ENCODE measurements around the gene POU2F2.
"Not testable (repeated sequence)": the region's sequence is repeated elsewhere in the genome, so short reads cannot be mapped to it uniquely, and the experiment has no call there.

POU2F2 gene

GRCh38 chr19:42124386-42124901 lies 7.8 kb downstream of the POU2F2 start:
- no peak for DNase-seq

- no peak for DNase-seq
Observed at GRCh38 chr19:42123765-42124164, 8.5 kb downstream of the POU2F2 start.

DNA sequence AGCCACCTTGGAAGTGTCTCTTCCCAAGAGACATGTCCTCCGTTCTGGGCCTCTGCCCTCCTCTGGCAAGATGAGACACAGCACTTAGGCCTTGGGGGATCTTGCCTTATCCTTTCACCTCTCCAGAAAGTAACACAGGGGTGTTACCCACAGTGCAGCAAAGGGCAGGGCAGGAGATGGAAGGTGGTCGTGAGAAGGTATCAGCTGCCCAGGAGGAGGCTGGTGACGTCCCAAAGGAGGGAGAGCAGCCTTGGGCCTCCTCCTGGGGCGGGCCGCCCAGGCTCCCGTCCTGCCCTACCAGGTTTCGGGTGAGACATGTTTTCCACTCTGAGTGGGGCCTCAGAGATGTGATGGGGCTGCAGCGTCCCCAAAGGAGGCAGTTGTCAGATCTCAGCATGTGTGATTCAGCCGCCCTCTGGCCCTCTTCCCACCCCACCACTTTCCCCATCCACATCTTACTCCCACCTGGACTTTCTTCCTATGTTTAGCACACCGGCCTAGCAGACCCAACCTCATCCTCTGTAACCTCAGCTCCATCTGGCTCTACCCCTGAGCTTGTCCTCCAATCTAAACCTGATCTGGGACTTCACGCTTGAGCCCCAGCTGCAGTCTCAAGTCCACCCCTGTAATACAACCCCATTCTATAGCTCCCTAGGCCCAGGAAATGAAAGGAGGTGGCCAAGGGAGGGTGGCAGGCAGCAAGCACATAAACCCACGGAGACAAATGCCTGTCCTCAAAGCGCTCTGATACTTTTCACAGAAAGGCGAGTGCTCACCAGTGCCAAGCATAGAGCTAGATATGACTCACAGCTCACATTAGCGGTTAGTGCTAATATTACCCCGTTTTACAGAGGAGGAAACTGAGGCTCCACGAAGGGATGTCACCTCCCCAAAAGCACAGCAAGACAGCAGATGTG lies 9.3 kb downstream of the POU2F2 start:
- no peak for DNase-seq

- DNase-seq = no peak
Observed at GRCh38 chr19:42121656-42122069, 10.6 kb downstream of the POU2F2 start.

DNA sequence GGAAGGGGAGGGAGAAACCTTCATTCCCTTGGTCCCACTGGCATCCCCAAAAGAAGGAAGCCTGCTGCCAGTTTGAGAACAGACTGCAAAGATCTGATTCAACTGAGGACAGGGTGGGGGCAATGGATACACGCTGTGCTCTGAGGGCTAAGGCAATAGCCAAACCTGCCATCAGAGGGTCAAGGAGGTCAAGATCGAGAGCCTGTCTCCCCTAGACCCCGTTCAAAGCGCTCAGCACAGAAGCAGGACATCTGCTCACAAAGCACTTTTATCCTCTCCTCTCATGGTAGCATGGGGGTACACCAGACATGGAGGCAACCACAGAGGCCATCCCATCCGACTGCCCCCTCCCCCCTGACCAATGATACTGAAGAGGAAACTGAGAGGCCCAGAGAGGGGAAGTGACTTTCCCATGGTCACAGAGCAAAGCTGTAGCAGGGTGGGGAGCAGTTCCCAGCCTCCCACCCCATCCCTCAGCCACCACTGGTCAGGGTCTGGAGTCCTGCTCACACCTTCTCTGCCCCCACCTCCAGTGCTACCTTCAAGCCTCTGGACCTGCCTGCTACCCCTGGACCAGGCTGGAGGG lies 11.1 kb downstream of the POU2F2 start:
- no peak for DNase-seq

GRCh38 chr19:42120276-42120980 lies 11.8 kb downstream of the POU2F2 start:
- DNase-seq = no peak

DNA sequence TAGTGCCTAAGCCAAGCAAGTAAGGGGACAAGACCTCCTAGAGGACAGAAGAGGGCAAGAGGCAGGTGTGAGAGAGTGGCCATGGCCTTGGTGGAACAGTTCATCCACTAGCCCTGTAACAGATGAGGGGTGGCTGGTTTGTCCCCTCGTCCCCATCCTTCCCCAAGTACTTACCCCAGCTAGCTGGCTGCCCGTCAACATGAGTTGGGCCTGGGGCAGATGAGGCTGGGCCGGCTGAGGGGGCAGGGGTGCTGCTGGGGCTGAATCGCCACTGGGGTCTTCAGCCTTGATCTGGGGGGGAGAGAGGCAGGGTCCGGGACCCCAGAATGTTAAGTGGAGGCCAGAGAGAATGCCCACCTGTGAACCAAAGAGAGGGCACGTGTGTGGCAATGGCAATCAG lies 15.2 kb downstream of the POU2F2 start:
- DNase-seq = no peak

GRCh38 chr19:42116308-42117075 lies 15.8 kb downstream of the POU2F2 start:
- no peak for DNase-seq

GRCh38 chr19:42115705-42116104 lies 16.5 kb downstream of the POU2F2 start:
- no peak for DNase-seq

DNA sequence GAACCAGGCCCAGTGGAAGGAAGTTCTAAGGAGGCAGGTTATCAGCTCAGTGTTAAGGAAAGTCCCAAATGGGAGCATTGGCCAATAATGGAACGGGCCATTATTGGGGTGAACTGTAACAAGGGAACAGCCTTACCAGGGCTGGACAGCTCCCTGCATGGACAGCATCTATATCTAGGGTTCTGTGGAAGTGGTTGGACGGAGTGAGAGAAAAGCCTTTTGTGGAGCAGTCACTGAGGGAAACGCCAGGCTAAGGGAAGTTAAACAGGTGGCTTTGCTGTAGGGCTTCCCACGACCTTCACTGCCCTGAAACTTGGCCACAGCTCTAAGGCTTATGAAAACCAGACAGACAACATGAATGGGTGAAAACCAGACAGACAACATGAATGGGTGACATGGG lies 17.0 kb downstream of the POU2F2 start:
- no peak for DNase-seq

DNA sequence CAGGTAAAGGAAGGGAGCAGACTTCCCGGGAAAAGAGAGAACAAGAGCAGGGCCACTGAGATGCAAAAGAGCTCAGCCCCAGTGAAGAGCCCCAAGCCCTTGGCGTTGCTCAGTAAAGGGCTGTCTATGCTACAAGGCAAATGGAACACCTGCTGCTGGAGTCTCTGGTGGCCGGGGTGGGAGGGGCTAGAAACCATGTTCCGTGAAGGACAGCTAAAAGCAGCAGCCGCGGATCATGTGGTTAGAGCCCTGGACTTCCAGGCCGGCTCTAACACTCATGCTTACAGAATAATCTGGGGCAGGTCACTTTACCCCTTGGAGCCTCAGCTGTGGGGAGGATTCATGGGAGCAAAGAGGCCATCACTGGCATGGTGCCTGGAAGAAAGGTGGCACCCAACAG lies 17.8 kb downstream of the POU2F2 start:
- DNase-seq = no peak

GRCh38 chr19:42113641-42114348 lies 18.5 kb downstream of the POU2F2 start:
- DNase-seq = no peak

- no peak for DNase-seq
Observed at GRCh38 chr19:42111811-42112210, 20.4 kb downstream of the POU2F2 start.

GRCh38 chr19:42111384-42111783 lies 20.9 kb downstream of the POU2F2 start:
- no peak for DNase-seq

DNA sequence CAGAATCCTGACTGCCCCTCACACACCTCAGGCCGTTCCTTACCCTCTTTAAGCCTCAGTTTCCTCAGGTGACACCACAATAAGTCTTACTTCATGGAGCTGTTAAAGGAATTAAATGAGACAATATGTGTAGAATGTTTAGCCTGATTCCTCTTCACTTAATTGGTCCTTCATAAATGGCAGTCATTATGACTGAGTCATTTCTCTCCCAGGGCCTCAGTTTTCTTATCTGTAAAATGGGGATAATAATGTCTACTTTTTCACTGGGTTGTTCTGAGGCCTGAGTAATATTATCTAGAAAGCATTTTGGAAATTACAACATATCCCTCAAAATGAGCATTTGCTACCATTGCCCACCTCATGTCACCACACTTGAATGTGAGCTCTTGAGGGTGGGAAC lies 21.6 kb downstream of the POU2F2 start:
- no peak for DNase-seq

- DNase-seq = no peak
Observed at GRCh38 chr19:42109896-42110295, 22.4 kb downstream of the POU2F2 start.

- DNase-seq = peak; percentile 88
Observed at GRCh38 chr19:42108527-42109389, 23.5 kb downstream of the POU2F2 start.

DNA sequence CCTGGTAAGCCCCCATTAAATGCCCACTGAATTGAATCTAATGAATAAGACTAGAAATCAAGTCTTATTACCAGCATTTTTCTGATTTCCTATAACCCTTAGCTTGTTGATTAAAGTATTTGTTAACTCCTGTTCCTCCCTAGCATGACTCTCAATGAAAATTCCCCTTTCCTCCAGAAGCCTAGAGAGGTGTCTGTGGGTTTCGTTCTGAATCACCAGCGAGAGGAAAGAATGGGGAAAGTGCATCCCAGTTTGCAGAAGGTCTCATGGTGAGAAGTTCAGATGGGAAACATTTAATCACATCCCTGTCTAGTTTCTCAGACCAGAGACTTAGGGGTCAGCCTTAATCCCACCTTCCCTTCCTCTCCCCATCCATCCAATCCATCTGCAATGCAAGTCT lies 26.9 kb downstream of the POU2F2 start:
- no peak for DNase-seq

DNA sequence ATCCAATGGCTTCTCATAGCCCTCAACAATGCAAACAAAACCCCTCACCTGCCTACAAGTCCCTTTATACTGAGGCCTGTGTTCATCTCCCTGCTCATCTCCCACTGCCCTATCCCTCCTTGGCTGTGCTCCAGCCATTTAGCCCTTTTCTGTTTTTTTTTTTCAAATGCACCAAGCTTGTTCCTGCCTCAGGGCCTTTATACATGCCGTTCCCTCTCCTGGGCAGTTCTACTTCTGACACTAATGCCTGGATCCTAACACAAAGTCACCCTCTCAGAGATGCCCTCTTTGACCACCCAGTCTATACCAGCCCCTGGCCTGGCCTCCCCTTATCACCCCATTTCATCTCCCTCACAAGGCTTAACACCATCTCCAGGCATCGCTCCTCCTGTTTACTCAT lies 29.4 kb downstream of the POU2F2 start:
- no peak for DNase-seq

DNA sequence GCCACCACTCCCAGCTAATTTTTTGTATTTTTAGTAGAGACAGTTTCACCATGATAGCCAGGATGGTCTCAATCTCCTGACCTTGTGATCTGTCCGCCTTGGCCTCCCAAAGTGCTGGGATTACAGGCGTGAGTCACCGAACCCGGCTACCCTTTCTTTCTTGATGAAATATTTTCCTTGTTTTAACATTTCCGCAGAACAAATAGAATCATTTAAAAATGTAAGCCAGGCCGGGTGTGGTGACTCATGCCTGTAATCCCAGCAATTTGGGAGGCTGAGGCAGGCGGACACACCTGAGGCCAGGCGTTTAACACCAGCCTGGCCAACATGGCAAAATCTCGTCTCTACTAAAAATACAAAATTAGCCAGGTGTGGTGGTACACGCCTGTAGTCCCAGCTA lies 32.0 kb downstream of the POU2F2 start:
- not testable (repeated sequence) for DNase-seq

- no peak for DNase-seq
Observed at GRCh38 chr19:42099336-42099925, 32.8 kb downstream of the POU2F2 start.

Data from hematopoietic multipotent progenitor cell treated with erythropoietin and hydrocortisone succinate and interleukin-3 and kit ligand, for 8 days (in vitro differentiated cells).